Small intestine (tissue), 7 donors: ENCODE data around the gene RFC5. TPM values are rescaled to one million over a fixed set of nuclear protein-coding genes. Genes with fewer than 3 reads are reported as not detected.
A peak's percentile ranks its signal among the peaks of the same experiment; 100 is the strongest.

ENCODE experiments used
- DNase-seq, 2 donors: peaks; one replicate each; pipeline versions ENCODE4 v3.0.0 to v3.0.0-alpha.2; 2013
- FAIRE-seq: peaks from 2 replicates; lab custom pipeline; 2012; peaks lifted over from hg19 to GRCh38; lab: Jason Lieb, UNC
- H3K27ac ChIP-seq, 3 donors: one replicate each; pipeline ENCODE4 v1.5.1; 2013; ENCODE audit warnings: low read length in 2 of 3, mild to moderate bottlenecking in 2 of 3, control low read depth in 1 of 3, inconsistent platforms in 1 of 3, low read depth in 1 of 3, moderate library complexity in 1 of 3
- H3K27me3 ChIP-seq, 3 donors: one replicate each; pipeline ENCODE4 v1.6.1; 2013; ENCODE audit warnings: low read length in 3 of 3, inconsistent platforms in 1 of 3; ENCODE audit not compliant: control insufficient read depth in 3 of 3, insufficient read depth in 3 of 3
- H3K36me3 ChIP-seq, 3 donors: one replicate each; pipeline ENCODE4 v1.6.1; 2013; ENCODE audit warnings: low read length in 3 of 3, inconsistent platforms in 1 of 3, low read depth in 1 of 3, mild to moderate bottlenecking in 1 of 3, moderate library complexity in 1 of 3; ENCODE audit not compliant: control insufficient read depth in 3 of 3, insufficient read depth in 2 of 3
- H3K4me1 ChIP-seq, 3 donors: one replicate each; pipeline ENCODE4 v1.6.1; 2013; ENCODE audit warnings: low read length in 2 of 3, inconsistent platforms in 1 of 3, low read depth in 1 of 3, mild to moderate bottlenecking in 1 of 3, moderate library complexity in 1 of 3; ENCODE audit not compliant: control insufficient read depth in 3 of 3, insufficient read depth in 2 of 3
- H3K4me3 ChIP-seq, 3 donors: one replicate each; pipeline ENCODE4 v1.5.1; 2013; ENCODE audit warnings: low read length in 3 of 3, control low read depth in 1 of 3, inconsistent platforms in 1 of 3, low read depth in 1 of 3, mild to moderate bottlenecking in 1 of 3, moderate library complexity in 1 of 3
- H3K9me3 ChIP-seq, 2 donors: one replicate each; pipeline ENCODE4 v1.6.1; 2013; ENCODE audit warnings: low read depth in 1 of 2, low read length in 1 of 2; ENCODE audit not compliant: control insufficient read depth in 2 of 2, insufficient read depth in 1 of 2
- WGBS, 3 donors: extraction: QIAGEN DNeasy Blood & Tissue Kit; methylation state at CpG; one replicate each; pipeline ENCODE4 v1.1.7; 2013; 5-methylcytosine and 5-hydroxymethylcytosine counted together
- polyA plus RNA-seq, 4 donors: library from polyadenylated mRNA; stranded (reverse) in 3 of 4; unstranded in 1 of 4; fragments of 200-250 nt in 3 of 4; fragments of 120-200 nt in 1 of 4; gene quantifications; one replicate each; pipeline versions ENCODE4 v1.2.1 to v1.2.3, GENCODE V29; 2013
- donor health status: healthy with polysubstance abuse.
- donor health status: control.
- donor health status: control.
- donor health status: Bipolar disorder and iron deficiency.
- donor health status: healthy.

The RFC5 gene
- polyA plus RNA-seq, 4 donors = 6.5 to 21.8 (median 11.3) TPM

GRCh38 chr12:117975006-117975405 is 41.5 kb upstream of the RFC5 start:
- DNase-seq = no peak
- Histone ChIP-seq H3K4me3 (no peak overlapping the region), H3K36me3 (no peaks in the 10 kb centered on the region), H3K27ac (no peak overlapping the region), H3K9me3 (peaks cover 0 to 5% of the 10 kb centered on the region in 2 donors), H3K27me3 (peaks cover 0 to 10% (median 0%) of the 10 kb centered on the region in 3 donors), H3K4me1 (no peaks in the 10 kb centered on the region)
- FAIRE-seq = no peak
- 70 to 85% (median 77%) methylated on average over 3 of the region's 3 CpGs for WGBS, 3 donors

GRCh38 chr12:117977373-117977772 is 39.1 kb upstream of the RFC5 start:
- Histone ChIP-seq H3K4me3 (no peak overlapping the region), H3K27ac (no peak overlapping the region), H3K4me1 (no peaks in the 10 kb centered on the region), H3K9me3 (no peaks in the 10 kb centered on the region), H3K27me3 (peaks cover 0 to 8% (median 0%) of the 10 kb centered on the region in 3 donors), H3K36me3 (no peaks in the 10 kb centered on the region)
- DNase-seq (no peak), FAIRE-seq (no peak)
- 93 to 97% (median 94%) methylated on average over 1 of the region's 1 CpG for WGBS, 3 donors

- no peak overlapping the region for H3K4me3 ChIP-seq
- H3K4me1 ChIP-seq = no peaks in the 10 kb centered on the region
- H3K27me3 ChIP-seq = peaks cover 0 to 3% (median 0%) of the 10 kb centered on the region in 3 donors
- no peaks in the 10 kb centered on the region for H3K36me3 ChIP-seq
- 79 to 91% (median 82%) methylated on average over 4 of the region's 4 CpGs for WGBS, 3 donors
- no peak for DNase-seq
- H3K27ac ChIP-seq = no peak overlapping the region
- FAIRE-seq = no peak
- H3K9me3 ChIP-seq = no peaks in the 10 kb centered on the region
Observed at GRCh38 chr12:117980616-117981015, 35.9 kb upstream of the RFC5 start.

GRCh38 chr12:117981267-117981666 is 35.2 kb upstream of the RFC5 start:
- H3K27ac ChIP-seq = no peak overlapping the region
- no peaks in the 10 kb centered on the region for H3K9me3 ChIP-seq
- no peak overlapping the region for H3K4me3 ChIP-seq
- no peaks in the 10 kb centered on the region for H3K36me3 ChIP-seq
- FAIRE-seq (no peak), DNase-seq (no peak)
- H3K27me3 ChIP-seq = peaks cover 0 to 3% (median 0%) of the 10 kb centered on the region in 3 donors
- 65 to 81% (median 70%) methylated on average over 5 of the region's 5 CpGs for WGBS, 3 donors
- H3K4me1 ChIP-seq = no peaks in the 10 kb centered on the region

- H3K4me3 ChIP-seq = no peak overlapping the region
- FAIRE-seq (no peak), DNase-seq (no peak)
- H3K4me1 ChIP-seq = no peaks in the 10 kb centered on the region
- H3K9me3 ChIP-seq = no peaks in the 10 kb centered on the region
- H3K36me3 ChIP-seq = no peaks in the 10 kb centered on the region
- WGBS, 3 donors = 76 to 81% (median 79%) methylated on average over 2 of the region's 2 CpGs
- peaks cover 0 to 3% (median 0%) of the 10 kb centered on the region in 3 donors for H3K27me3 ChIP-seq
- H3K27ac ChIP-seq = no peak overlapping the region
Observed at GRCh38 chr12:117985182-117985581, 31.3 kb upstream of the RFC5 start.

GRCh38 chr12:117986705-117987469 is 29.6 kb upstream of the RFC5 start:
- Histone ChIP-seq H3K9me3 (no peaks in the 10 kb centered on the region), H3K36me3 (no peaks in the 10 kb centered on the region), H3K4me3 (no peak overlapping the region), H3K27ac (no peak overlapping the region), H3K4me1 (no peaks in the 10 kb centered on the region), H3K27me3 (peaks cover 0 to 3% (median 0%) of the 10 kb centered on the region in 3 donors)
- DNase-seq (no peak), FAIRE-seq (no peak)
- WGBS, 3 donors = 75 to 78% (median 78%) methylated on average over 4 of the region's 4 CpGs

- no peaks in the 10 kb centered on the region for H3K4me1 ChIP-seq
- WGBS, 3 donors = 57 to 71% (median 65%) methylated on average over 3 of the region's 3 CpGs
- peaks cover 0 to 4% (median 0%) of the 10 kb centered on the region in 3 donors for H3K27me3 ChIP-seq
- H3K36me3 ChIP-seq = no peaks in the 10 kb centered on the region
- H3K9me3 ChIP-seq = no peaks in the 10 kb centered on the region
- H3K27ac ChIP-seq = no peak overlapping the region
- DNase-seq = no peak
- no peak overlapping the region for H3K4me3 ChIP-seq
- FAIRE-seq = no peak
Observed at GRCh38 chr12:117994551-117995438, 21.7 kb upstream of the RFC5 start.

GRCh38 chr12:117998719-117999118 is 17.8 kb upstream of the RFC5 start:
- H3K4me3 ChIP-seq = no peak overlapping the region
- no peak for FAIRE-seq
- no peaks in the 10 kb centered on the region for H3K4me1 ChIP-seq
- H3K36me3 ChIP-seq = no peaks in the 10 kb centered on the region
- H3K27ac ChIP-seq = no peak overlapping the region
- DNase-seq = peak in 1 of 2 donors; percentile 8
- peaks cover 0 to 4% (median 0%) of the 10 kb centered on the region in 3 donors for H3K27me3 ChIP-seq
- H3K9me3 ChIP-seq = peaks cover 0 to 4% of the 10 kb centered on the region in 2 donors
- WGBS, 3 donors = 61 to 79% (median 63%) methylated on average over 2 of the region's 2 CpGs
